Astrocyte (in vitro differentiated cells and primary cell): Measurements from ENCODE around the gene DOCK10. TPM values are rescaled to one million over a fixed set of nuclear protein-coding genes. Genes with fewer than 3 reads are reported as not detected.

ENCODE experiments used
- DNase-seq: peaks from one replicate; pipeline ENCODE4 v3.0.0-alpha.2; 2010; ENCODE audit warnings: low read depth
- FAIRE-seq: peaks from 2 replicates; lab custom pipeline; 2011; peaks lifted over from hg19 to GRCh38; lab: Jason Lieb, UNC
- H2AFZ ChIP-seq: 2 replicates; pipeline ENCODE4 v1.6.0; 2012; ENCODE audit warnings: low read depth, low read length, inconsistent platforms
- H3K27ac ChIP-seq: 2 replicates; pipeline ENCODE4 v1.5.1; 2011; ENCODE audit warnings: low read depth, low read length, inconsistent platforms
- H3K27me3 ChIP-seq: 2 replicates; pipeline ENCODE4 v1.6.0; 2011; ENCODE audit warnings: low read length, inconsistent platforms; ENCODE audit not compliant: insufficient read depth
- H3K36me3 ChIP-seq: 2 replicates; pipeline ENCODE4 v1.5.1; 2011; ENCODE audit warnings: low read length, inconsistent platforms; ENCODE audit not compliant: insufficient read depth
- H3K4me1 ChIP-seq: 2 replicates; pipeline ENCODE4 v1.5.1; 2011; ENCODE audit warnings: low read length, inconsistent platforms; ENCODE audit not compliant: insufficient read depth
- H3K4me2 ChIP-seq: 2 replicates; pipeline ENCODE4 v1.6.0; 2012; ENCODE audit warnings: low read length, inconsistent platforms
- H3K4me3 ChIP-seq: 2 replicates; pipeline ENCODE4 v1.5.1; 2011; ENCODE audit warnings: low read depth, mild to moderate bottlenecking, low read length, inconsistent platforms; ENCODE audit not compliant: insufficient read depth
- H3K79me2 ChIP-seq: 2 replicates; pipeline ENCODE4 v1.6.0; 2012; ENCODE audit warnings: mild to moderate bottlenecking, low read length, inconsistent platforms; ENCODE audit not compliant: insufficient read depth
- H3K9ac ChIP-seq: 2 replicates; pipeline ENCODE4 v1.6.0; 2012; ENCODE audit warnings: mild to moderate bottlenecking, low read length, inconsistent platforms
- H3K9me3 ChIP-seq: 2 replicates; pipeline ENCODE4 v1.5.1; 2012; ENCODE audit warnings: low read depth, mild to moderate bottlenecking, low read length, inconsistent platforms; ENCODE audit not compliant: insufficient read depth
- H4K20me1 ChIP-seq: 2 replicates; pipeline ENCODE4 v1.6.0; 2012; ENCODE audit warnings: low read length, inconsistent platforms; ENCODE audit not compliant: insufficient read depth
- H3K27ac Mint-ChIP-seq: one replicate; pipeline ENCODE4 v1.8.0; 2021; ENCODE audit warnings: mild to moderate bottlenecking, mixed read lengths; ENCODE audit not compliant: unreplicated experiment
- H3K27me3 Mint-ChIP-seq: one replicate; pipeline ENCODE4 v1.8.0; 2021; ENCODE audit warnings: low read depth, mixed read lengths; ENCODE audit not compliant: unreplicated experiment
- H3K36me3 Mint-ChIP-seq: one replicate; pipeline ENCODE4 v1.8.0; 2021; ENCODE audit warnings: low read depth, mixed read lengths; ENCODE audit not compliant: unreplicated experiment
- H3K4me1 Mint-ChIP-seq: one replicate; pipeline ENCODE4 v1.8.0; 2021; ENCODE audit warnings: low read depth, mixed read lengths; ENCODE audit not compliant: unreplicated experiment
- H3K4me3 Mint-ChIP-seq: one replicate; pipeline ENCODE4 v1.8.0; 2021; ENCODE audit warnings: mild to moderate bottlenecking, moderate library complexity, mixed read lengths; ENCODE audit not compliant: unreplicated experiment
- H3K9me3 Mint-ChIP-seq: one replicate; pipeline ENCODE4 v1.8.0; 2021; ENCODE audit warnings: mild to moderate bottlenecking, mixed read lengths; ENCODE audit not compliant: unreplicated experiment
- EZH2 ChIP-seq: IDR thresholded peaks from 2 replicates; pipeline ENCODE4 v1.6.1; 2012; ENCODE audit warnings: mild to moderate bottlenecking, low read length, inconsistent platforms; ENCODE audit not compliant: insufficient read depth
- total RNA-seq: library from RNA; stranded (reverse); gene quantifications from 2 replicates; pipeline ENCODE4 v1.2.1, GENCODE V29; 2021
- TF ChIP-seq, protein P1 (sequence below): IDR thresholded peaks from 2 replicates; pipeline ENCODE4 v1.5.1; 2011; ENCODE audit warnings: low read depth, mild to moderate bottlenecking, inconsistent platforms, low read length, moderate library complexity; ENCODE audit not compliant: insufficient read depth

DOCK10 gene
- total RNA-seq, 1 donor from 2014 or later = 7.7 TPM

DNA sequence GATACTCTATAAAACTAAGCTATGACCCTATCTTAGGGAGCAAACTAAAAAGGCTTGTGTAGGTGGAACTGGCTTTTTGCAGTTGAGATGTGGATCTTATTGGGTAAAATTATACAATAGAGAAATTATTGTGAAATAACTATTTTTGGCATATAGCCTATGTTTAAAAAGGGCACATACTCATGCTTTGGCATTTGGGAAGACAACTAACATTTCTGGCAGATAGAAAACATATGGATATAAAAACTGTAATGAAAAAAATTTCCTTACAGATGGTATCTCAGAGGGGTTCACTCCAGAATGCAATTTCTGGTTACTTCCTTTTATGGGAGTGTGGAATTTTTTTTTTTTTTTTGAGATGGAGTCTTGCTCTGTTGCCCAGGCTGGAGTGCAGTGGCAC lies 206.0 kb downstream of the DOCK10 start:
- Histone ChIP-seq H3K9me3 (no peaks in the 10 kb centered on the region), H3K4me1 (peaks cover 14% of the 10 kb centered on the region), H3K27ac (no peak overlapping the region), H3K9ac (no peak overlapping the region), H3K36me3 (peaks cover 21% of the 10 kb centered on the region), H3K79me2 (no peaks in the 10 kb centered on the region), H4K20me1 (no peaks in the 10 kb centered on the region), H3K4me2 (no peak overlapping the region), H3K4me3 (no peak overlapping the region), H2AFZ (no peak overlapping the region), H3K27me3 (no peaks in the 10 kb centered on the region)
- Mint-ChIP-seq H3K4me1 (peaks cover 12% of the 10 kb centered on the region), H3K36me3 (peaks cover 10% of the 10 kb centered on the region), H3K27ac (no peak overlapping the region), H3K4me3 (no peak overlapping the region), H3K9me3 (peaks cover 3% of the 10 kb centered on the region), H3K27me3 (peaks cover 3% of the 10 kb centered on the region)
- TF ChIP-seq, protein P1, sequence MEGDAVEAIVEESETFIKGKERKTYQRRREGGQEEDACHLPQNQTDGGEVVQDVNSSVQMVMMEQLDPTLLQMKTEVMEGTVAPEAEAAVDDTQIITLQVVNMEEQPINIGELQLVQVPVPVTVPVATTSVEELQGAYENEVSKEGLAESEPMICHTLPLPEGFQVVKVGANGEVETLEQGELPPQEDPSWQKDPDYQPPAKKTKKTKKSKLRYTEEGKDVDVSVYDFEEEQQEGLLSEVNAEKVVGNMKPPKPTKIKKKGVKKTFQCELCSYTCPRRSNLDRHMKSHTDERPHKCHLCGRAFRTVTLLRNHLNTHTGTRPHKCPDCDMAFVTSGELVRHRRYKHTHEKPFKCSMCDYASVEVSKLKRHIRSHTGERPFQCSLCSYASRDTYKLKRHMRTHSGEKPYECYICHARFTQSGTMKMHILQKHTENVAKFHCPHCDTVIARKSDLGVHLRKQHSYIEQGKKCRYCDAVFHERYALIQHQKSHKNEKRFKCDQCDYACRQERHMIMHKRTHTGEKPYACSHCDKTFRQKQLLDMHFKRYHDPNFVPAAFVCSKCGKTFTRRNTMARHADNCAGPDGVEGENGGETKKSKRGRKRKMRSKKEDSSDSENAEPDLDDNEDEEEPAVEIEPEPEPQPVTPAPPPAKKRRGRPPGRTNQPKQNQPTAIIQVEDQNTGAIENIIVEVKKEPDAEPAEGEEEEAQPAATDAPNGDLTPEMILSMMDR = no peak
- no peak for TF ChIP-seq EZH2
- no peak for DNase-seq
- FAIRE-seq = no peak

DNA sequence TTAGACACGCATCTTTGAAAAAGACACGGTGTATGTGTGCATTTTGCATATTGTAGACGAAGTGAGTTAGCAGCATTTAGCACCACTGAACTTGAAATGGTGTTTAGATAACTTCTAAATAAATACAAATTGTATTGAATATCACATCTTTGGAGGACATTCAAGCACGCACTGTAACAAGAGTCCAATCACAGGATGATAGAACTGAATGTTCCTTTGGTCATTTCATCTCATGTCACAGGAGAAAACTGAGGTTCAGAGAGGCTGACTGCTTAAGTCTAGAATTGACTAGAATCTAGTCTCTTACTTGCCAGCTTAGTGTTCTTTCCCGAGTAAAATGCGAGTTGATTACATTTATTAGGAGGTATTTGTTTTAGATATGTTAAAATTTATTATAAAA lies 206.9 kb downstream of the DOCK10 start:
- Histone ChIP-seq H3K36me3 (peaks cover 17% of the 10 kb centered on the region), H3K9me3 (no peaks in the 10 kb centered on the region), H3K4me3 (no peak overlapping the region), H3K9ac (no peak overlapping the region), H3K4me1 (peaks cover 14% of the 10 kb centered on the region), H3K79me2 (no peaks in the 10 kb centered on the region), H2AFZ (no peak overlapping the region), H3K27me3 (no peaks in the 10 kb centered on the region), H3K27ac (no peak overlapping the region), H4K20me1 (no peaks in the 10 kb centered on the region), H3K4me2 (no peak overlapping the region)
- DNase-seq (no peak), FAIRE-seq (no peak)
- peaks cover 12% of the 10 kb centered on the region for H3K4me1 Mint-ChIP-seq
- TF ChIP-seq, protein P1 = no peak
- TF ChIP-seq EZH2 = no peak
- no peak overlapping the region for H3K27ac Mint-ChIP-seq
- peaks cover 10% of the 10 kb centered on the region for H3K36me3 Mint-ChIP-seq
- peaks cover 3% of the 10 kb centered on the region for H3K27me3 Mint-ChIP-seq
- no peak overlapping the region for H3K4me3 Mint-ChIP-seq
- H3K9me3 Mint-ChIP-seq = peaks cover 2% of the 10 kb centered on the region

DNA sequence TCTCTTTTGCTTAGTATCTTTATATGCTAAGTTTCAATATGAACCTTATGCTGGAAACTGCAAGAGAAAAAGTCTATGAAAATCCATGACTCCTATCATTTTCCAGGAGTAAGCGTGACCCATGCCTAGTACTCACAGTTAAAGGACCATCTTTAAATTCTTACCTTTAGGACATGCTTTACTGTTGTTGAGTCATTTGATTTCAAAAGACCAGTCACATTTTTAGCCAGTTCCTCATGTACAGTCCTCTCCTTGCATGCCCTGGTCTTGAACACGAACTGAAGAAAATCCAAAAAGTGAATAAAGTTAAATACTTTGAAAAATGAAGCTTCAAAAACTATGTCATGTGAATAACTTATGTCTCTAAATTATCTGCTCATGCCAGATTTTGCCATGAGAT lies 208.3 kb downstream of the DOCK10 start:
- Mint-ChIP-seq H3K27me3 (peaks cover 3% of the 10 kb centered on the region), H3K27ac (no peak overlapping the region), H3K4me1 (peaks cover 12% of the 10 kb centered on the region), H3K9me3 (peaks cover 2% of the 10 kb centered on the region), H3K36me3 (peaks cover 10% of the 10 kb centered on the region), H3K4me3 (no peak overlapping the region)
- H3K36me3 ChIP-seq = peaks cover 11% of the 10 kb centered on the region
- H3K4me1 ChIP-seq = peaks cover 14% of the 10 kb centered on the region
- H3K27me3 ChIP-seq = no peaks in the 10 kb centered on the region
- DNase-seq (no peak), FAIRE-seq (no peak)
- H2AFZ ChIP-seq = no peak overlapping the region
- no peak overlapping the region for H3K4me3 ChIP-seq
- H4K20me1 ChIP-seq = no peaks in the 10 kb centered on the region
- H3K4me2 ChIP-seq = no peak overlapping the region
- no peaks in the 10 kb centered on the region for H3K79me2 ChIP-seq
- H3K9me3 ChIP-seq = no peaks in the 10 kb centered on the region
- no peak for TF ChIP-seq EZH2
- TF ChIP-seq, protein P1 = no peak
- H3K9ac ChIP-seq = no peak overlapping the region
- no peak overlapping the region for H3K27ac ChIP-seq
